Activated T-cell treated with anti-CD3 and anti-CD28 coated beads, Interleukin-2, amount 50 U/mL, for 1 hour (primary cell): Measurements from ENCODE around the gene GZMM.

Experiments used
- DNase-seq: peaks from one replicate; pipeline ENCODE4 v3.0.0-alpha.2; 2020

GZMM gene

DNA sequence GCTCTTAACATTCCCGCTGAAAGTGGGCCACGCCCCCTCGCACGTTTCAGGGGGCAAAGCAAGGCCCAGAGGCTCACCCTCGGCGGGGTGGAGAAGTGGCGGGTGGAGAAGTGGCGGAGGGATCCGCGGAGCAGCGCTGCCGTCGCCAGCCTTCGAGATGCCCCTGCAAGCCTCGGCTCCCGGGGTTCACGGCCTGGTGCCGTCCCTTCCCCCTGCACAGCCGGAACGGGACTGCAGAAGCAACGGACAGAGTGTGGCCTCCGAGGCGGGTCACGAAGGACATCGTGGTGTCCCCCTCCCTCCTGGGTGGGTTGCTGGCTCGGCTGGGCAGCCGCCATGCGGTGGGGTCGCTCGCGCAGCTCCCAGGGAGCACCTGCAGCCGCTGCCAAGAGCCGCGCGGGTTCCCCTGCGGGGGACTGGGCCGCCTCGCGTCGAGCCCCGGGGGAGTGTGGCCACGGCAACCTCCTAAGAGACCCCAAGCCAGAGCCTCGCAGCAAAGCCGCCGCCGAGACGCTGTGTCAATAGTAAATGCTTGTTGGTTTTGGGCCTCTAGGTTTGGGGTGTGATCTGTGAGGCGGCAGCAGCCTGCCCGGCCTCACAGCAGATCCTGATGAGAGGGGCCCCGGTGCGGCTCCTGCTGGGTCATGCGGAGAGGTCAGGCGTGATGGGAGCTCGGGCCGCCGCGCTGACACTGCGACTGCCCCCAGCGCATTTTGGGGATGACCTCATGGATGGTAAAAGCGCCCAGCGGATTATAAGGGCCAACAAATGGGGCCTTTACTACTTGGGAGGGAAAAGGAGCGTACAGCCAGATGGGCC is 31.1 kb upstream of the GZMM start:
- no peak for DNase-seq

DNA sequence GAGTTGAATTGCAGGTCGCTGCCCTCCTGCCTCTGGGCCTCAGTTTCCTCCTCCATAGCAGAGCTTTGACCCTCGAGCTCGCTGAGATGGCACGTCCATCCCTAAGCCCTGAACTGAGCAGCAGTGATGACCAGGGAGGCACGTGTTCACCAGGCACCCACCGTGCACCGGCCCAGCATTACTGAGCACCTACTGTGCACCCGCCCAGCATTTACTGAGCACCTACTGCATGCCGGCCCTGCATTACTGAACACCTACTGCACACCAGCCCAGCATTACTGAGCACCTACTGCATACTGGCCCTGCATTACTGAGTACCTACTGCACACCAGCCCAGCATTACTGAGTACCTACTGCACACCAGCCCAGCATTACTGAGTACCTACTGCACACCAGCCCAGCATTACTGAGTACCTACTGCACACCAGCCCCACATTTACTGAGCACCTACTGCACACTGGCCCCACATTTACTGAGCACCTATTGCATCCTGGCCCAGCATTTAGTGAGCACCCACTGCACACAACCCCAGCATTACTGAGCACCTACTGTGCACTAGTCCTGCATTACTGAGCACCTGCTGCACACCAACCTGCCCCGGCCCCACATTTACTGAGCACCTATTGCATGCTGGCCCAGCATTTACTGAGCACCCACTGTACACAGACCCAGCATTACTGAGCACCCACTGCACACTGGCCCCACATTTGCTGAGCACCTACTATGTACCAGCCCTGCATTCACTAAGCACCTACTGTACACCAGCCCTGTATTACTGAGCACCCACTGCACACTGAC is 30.3 kb upstream of the GZMM start:
- no peak for DNase-seq

DNA sequence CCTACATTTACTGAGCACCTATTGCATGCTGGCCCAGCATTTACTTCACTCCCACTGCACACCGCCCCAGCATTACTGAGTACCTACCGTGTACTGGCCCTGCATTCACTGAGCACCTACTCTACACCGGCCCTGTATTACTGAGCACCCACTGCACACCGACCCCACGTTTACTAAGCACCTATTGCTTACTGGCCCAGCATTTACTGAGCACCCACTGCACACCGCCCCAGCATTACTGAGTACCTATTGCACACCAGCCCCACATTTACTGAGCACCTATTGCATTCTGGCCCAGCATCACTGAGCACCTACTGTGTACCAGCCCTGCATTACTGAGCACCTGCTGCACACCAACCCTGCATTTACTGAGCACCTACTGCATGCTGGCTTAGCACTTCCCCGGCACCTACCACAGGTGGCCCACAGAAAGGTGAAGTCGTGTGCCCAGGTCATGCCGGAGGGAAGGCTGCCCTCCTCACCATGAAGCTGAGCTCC is 29.6 kb upstream of the GZMM start:
- no peak for DNase-seq

DNA sequence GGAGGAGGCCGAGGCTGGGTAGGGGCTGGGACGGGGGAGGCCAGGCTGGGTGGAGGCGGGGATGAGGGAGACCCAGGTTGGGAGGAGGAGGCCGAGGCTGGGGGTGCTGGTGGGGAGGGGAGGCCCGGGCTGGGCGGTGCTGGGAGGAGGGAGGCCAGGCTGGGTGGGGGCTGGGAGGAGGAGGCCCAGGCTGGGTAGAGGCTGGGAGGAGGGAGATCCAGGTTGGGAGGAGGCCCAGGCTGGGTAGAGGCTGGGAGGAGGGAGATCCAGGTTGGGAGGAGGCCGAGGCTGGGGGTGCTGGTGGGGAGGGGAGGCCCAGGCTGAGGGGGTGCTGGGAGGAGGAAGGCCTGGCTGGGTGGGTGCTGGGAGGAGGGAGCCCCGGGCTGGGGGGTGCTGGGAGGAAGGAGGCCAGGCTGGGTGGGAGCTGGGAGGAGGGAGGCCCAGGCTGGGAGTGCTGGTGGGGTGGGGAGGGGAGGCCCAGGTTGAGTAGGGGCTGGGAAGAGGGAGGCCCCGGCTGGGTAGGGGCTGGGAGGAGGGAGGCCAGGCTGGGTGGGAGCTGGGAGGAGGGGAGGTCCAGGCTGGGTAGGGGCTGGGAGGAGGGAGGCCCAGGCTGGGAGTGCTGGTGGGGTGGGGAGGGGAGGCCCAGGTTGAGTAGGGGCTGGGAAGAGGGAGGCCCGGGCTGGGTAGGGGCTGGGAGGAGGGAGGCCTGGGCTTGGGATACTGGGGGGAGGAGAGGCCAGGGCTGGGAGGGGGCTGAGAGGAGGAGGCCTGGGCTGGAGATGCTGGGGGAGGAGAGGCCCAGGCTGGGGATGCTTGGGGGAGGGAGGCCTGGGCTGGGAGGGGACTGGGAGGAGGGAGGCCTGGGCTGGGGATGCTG is 25.9 kb upstream of the GZMM start:
- DNase-seq, result no peak

DNA sequence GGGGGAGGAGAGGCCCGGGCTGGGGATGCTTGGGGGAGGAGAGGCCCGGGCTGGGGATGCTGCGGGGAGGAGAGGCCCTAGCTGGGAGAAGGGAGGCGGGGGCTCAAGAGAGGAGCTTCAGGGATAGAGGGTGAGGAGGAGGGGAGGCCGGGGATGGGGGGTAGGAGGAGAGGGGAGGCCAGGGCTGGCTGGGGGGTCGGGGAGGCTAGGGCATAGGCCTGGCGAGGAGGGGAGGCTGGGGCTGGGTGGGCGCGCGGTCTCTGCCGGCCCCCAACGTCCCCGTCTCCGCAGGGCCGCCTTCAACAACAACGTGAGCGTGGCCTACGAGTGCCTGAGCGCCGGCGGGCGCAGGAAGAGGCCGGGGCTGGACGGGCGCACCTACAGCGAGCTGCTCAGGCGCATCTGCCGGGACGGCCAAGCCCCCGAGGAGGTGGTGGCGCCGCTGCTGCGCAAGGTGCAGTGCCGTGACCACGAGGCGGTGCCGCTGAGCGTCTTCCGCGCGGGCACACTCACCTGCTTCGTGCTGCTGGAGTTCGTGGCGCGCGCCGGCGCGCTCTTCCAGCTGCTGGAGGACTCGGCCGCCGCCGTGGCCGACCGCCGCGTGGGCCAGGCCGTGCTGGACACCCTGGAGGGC is 25.1 kb upstream of the GZMM start:
- peak; percentile 77 for DNase-seq

DNA sequence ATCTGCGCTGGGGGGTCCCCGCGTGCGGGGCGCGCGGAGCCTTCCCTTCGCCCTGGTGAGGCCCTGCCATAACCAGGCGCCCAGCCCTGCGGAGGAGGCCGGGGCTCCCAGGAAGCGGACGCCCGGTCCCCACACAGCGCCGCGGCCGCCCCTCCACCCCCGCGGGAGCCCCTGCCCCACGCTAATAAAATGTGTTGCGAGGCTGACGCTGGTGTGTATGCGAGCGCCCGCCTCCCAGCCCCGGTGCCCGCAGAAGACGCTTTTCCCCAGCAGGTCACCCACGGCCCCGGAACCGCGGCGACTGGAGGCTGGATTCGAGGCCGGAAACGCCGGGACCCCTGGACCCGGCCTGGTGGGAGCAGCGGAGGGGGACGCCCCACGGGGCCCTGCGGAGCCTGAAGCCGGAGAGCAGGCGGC is 24.4 kb upstream of the GZMM start:
- DNase-seq, result no peak

DNA sequence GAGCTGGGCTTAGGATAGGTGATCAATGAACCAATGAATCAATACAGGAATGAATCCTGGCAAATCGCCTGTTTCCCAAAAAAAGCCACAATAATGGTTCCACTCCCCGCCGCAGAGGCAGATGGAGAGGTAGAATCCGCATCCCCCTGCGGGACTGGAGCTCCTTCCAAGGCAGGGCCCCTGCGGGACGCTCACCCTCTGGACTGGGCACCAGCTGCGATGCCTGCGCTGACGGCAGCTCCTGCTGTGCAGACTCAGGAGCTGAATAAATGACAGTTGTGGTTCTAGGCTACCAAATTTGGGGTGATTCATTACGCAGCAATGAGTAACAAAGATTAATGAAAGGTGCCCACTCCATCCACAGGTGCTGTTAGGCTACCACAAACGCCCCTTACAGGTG is 21.1 kb upstream of the GZMM start:
- DNase-seq, result no peak

DNA sequence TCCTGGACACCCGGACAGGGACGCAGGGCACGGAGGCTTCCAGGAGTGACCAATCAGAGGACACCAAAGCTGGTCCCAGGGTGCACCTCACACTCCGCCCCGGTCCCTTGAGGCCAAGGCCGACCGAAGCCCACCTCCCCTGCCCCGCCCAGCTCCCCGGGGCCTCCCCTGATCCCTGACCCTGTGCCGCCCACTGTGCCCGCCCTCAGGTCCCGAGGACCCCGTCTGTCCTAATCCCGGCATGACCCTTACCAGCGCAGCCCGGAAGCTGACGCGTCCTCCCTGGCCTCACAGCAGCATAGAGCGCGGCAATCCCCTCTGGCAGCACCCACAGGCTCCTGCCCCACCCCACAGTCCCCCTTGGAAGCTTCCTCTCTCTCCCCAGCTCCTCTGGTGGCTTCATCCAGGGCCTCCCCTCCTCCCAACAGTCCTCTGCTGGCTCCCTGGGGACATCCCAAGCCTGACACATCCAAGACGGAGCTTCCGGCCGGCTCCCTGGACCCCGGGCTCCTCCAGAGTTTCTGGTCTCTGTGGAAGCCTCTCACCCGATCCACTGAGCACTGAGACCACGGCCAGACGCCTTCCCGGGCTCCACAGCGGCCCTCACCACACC is 19.7 kb upstream of the GZMM start:
- DNase-seq, result no peak

DNA sequence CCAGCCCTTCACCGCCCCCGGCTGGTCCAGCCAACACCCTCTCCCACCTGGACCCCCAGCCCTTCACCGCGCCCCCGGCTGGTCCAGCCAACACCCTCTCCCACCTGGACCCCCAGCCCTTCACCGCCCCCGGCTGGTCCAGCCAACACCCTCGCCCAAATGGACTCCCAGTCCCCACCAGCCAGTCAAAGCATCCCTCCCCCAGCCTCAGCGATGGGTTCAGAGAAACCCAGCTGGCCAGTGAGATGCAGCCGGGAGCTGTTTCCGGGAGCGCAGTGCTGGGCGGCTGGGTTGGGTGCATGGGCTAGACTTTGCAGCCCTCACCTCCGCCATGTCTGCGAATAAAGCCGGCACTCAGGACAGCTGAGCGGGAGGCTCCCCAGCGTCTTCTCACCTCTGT is 18.8 kb upstream of the GZMM start:
- DNase-seq, result no peak

DNA sequence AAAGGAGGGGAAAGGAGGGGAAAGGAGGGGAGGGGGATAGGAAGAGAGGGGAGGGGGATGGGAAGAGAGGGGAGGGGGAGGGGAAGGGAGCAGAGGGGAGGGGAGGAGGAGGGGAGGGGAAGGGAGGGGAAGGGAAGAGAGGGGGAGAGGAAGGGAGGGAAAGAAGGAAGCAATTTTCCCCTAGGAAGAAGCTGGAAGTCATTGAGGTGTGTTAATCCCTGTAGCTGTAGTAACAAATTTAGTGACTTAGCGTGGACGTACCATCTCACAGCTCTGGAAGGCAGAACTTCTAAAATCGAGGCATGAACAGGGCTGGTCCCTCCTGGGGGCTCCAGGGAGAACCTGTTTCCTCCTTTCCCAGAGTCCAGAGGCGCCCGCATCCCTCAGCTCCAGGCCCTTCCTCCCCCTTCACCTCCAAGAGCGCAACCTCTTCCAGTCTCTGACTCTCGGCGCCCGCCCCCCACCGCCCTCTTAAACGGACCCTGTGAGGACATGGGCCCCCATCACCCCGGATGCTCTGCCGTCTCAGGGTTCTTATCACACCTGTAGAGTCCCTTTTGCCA is 17.9 kb upstream of the GZMM start:
- no peak for DNase-seq

DNA sequence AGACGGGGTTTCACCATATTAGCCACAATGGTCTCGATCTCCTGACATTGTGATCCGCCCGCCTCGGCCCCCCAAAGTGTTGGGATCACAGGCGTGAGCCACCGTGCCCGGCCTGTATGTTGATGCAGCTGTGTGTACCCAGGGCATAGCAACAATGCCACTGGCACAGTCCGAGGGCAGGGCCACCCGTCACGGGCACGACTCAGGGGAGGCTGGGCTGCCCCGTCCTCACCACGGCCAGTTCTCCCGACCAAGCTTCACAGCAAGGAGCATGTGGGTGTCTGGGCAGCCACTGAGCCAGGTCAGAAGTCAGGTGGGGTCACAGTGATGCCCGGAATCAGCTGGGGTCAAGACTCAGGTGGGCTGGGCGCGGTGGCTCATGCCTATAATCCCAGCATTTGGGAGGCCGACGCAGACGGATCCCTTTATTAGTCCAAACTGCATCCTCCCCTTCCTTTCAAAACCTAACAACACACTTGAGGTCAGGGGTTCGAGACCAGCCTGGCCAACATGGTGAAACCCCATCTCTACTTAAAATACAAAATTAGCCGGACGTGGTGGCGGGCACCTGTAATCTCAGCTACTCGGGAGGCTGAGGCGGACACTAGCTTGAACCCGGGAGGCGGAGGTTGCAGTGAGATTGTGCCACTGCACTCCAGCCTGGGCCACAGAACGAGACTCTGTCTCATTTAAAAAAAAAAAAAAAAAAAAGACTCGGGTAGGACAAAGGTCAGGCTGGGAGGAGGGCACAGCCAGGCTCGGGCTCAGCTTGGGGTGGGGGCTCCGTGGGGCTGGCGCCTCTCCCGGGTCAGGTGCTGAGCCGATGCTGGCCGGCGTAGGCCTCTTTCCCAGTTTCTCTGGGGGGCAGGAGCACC is 13.5 kb upstream of the GZMM start:
- no peak for DNase-seq

DNA sequence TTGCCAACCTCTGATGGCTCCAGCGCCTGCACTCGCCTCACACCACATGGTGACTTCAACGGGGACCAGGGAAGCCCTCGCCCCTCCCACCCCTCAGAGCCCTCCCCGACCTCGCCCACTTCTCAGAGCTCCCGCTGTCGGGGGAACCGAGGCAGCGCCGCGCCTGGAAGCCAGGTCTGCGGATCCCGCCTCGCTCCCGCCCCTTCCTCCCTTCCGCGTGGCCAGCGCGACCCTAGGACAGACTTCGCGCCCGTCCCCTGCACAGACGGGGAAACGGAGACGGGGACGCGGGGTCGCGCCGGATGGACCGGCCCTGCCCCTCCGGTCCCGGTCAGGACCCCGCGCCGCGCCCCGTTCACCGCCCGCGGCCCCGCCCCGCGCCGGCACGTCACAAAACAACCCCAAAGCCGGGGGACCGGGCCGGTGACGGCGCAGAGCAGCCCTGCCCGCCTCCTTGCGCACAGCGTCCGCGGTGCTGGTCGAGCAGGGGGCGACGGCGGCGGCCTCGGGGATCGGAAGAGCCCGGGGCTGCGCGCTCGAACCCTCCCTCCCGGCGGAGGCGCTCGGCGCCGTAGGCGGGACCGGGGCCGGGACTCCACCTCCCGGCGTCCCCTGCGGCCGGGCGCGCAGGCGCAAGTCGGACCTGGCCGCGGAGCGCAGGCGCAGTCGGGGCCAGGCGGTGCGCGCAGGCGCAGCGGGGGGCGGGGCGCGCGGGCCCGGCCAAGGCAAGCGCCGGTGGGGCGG is 12.7 kb upstream of the GZMM start:
- peak; percentile 92 for DNase-seq

DNA sequence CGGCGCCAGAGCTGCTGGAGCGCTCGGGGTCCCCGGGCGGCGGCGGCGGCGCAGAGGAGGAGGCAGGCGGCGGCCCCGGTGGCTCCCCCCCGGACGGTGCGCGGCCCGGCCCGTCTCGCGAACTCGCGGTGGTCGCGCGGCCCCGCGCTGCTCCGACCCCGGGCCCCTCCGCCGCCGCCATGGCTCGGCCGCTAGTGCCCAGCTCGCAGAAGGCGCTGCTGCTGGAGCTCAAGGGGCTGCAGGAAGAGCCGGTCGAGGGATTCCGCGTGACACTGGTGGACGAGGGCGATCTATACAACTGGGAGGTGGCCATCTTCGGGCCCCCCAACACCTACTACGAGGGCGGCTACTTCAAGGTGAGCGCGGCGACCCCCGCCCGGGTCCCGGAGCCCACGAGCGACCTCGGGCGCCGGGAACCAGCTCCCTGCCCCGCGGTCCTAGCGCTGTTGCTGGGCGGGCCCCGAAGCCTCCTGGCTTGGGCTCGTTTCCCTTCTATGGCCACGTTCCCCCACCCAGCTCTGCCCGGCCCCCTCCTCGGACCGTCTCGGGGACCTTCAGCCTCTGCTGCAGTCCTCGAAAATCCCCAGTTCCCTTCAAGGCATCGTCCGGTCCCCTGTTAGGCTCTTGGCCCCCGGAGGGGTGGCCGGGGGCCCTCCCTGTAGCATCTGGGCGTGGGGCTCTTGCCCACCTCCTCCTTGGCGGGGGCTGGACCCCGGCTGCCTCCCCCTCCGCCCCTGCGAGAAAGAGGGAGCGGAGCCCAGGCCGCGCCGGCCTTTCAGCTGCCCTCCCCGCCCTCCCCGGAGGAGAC is 11.9 kb upstream of the GZMM start, which contains the start of gene CDC34:
CDC34 (plus strand) TSS at position 8 of the 808 bp plus-strand sequence; CDS start at position 180, 172 bp downstream.
- no peak for DNase-seq

DNA sequence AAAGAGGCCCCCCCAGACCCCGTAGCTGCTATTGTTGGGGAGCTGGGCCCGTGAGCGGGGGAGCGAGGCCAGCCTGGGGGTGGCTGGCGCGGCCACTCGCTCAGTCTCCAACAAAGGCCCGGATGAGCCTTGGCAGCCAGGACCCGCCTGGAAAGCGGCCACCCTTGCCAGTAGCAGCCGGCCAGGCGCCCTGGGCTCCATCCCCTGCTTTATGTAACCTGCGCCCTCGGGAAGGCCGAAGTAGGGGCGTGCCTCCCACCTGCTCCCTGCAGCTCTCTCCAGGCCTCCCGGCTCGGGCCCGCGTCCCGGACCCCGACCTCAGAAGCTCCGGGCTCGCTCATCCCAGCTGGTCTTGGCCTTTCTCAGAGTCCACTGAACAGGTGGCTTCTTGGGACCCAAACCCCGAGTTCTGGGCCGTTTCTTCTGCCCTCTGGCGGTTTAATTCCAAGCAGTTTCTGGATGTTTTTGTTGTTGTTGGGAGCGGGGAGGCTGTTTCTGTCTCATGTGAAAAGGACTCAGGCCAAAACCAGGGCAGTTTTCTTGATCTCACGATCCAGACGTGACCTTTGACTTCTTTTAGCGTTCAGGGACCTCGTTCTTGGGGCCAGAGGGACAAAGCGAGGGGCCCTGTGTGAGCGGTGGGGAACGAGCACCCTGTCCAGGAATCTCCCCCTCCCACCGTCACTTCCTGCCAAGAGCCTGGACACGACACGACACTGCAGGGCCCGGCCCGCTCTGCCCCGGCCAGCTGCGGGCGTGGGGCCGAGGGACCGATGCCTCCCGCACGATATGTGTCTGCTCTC is 11.1 kb upstream of the GZMM start:
- peak; percentile 55 for DNase-seq

DNA sequence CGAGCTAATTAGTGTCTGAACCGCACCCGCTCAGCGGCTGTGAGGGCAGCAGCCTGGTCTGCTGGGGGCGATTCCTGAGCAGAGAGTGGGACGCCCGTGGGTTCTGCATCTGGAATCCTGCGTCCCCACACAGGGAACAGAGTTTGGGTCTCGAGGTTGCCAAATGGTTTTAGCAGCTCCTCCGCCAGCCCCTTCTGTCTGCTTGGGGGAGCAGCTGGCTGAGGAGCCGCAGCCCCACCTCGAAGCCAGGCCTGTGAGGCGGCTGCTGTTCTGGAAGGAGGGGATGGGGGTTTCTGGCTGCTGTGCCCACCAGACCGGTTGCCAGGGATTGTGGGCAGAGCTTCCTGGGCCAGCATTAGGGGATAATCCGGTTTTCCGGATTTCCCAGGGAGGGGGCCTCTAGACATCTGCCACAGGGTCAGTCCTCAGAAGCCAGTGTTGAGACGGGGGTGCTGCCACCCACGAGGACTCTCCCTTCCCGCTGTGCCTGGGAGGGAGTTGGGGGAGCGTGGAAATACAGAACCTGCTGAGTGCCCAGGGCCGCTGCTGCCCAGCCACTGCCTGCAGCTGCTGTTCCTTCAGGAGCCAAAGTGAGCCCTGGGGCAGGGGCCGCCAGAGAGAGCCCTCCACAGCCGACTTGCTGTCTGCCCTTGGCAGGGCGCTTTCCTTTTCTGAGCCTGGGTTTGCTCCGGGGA is 10.3 kb upstream of the GZMM start:
- no peak for DNase-seq

DNA sequence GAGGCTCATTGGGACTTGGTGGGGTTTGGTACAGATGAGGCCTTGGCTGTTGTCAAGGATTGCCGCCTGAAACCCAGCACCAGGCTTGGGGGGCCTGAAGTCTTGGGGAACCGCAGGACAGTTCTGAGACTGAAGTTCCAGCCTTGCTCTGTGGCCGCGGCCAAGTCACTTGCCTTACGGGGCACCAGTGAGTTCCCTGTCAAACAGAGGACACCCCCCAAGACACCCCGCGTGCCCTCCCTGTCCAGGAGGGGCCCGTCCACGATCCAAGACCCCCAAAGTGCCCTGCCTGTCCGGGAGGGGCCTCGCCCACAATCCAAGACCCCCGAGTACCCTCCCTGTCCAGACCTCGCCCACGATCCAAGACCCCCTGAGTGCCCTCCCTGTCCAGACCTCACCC is 9.8 kb upstream of the GZMM start:
- DNase-seq, result no peak
